Epidermal melanocyte (primary cell): ENCODE results near the gene PHOSPHO1.
"Not testable (repeated sequence)": the region's sequence is repeated elsewhere in the genome, so short reads cannot be mapped to it uniquely, and the experiment has no call there.

Source experiments
- DNase-seq: peaks from one replicate; pipeline ENCODE4 v3.0.0; 2011; ENCODE audit warnings: low spot score; ENCODE audit not compliant: insufficient read length

Gene PHOSPHO1

DNA sequence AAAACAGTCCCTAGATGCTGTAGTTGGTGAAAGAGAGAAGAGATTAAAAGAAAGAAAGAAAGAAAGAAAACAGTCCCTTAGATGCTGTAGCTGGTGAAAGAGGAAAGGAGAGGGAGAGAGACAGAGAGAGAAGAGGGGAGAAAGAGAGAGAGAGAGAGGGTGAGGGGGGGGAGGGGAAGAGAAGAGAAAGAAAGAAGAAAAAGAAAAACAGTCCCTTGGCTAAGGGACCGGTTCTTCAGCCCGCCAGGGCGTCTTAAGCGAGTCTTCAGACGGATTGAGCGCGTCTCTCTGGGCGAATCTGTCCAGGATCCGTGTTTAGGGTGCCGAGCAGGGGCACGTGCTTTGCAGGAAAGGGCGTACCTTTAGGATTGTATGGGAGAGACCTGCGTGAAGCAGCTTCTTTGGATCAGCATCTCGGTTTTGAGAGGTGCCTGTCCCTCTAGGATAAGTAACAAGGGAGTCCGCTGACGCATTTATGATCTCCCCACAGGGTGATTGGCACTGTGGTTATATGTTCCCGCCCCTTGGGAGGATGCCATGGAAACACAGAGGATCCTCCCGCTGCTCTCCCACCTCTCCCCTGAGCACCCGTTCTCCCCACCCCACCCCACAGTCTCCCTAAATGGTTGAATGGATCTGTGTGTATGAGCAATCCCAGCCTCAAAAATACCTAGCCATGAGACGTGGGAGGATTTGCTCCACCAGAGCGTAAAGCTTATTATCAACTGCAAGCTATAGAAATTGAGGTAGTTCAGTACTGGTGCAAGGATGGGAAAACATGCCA lies 36.9 kb downstream of the PHOSPHO1 start:
- DNase-seq = peak; percentile 34

GRCh38 chr17:49191917-49192741 lies 38.5 kb downstream of the PHOSPHO1 start:
- peak; percentile 33 for DNase-seq

- peak; percentile 7 for DNase-seq
Measured at GRCh38 chr17:49191409-49191916, 39.1 kb downstream of the PHOSPHO1 start.

GRCh38 chr17:49190932-49191331 lies 39.7 kb downstream of the PHOSPHO1 start:
- DNase-seq = no peak

GRCh38 chr17:49187301-49187700 lies 43.3 kb downstream of the PHOSPHO1 start:
- DNase-seq = no peak

- not testable (repeated sequence) for DNase-seq
Measured at GRCh38 chr17:49185381-49185780, 45.2 kb downstream of the PHOSPHO1 start.

- not testable (repeated sequence) for DNase-seq
Measured at GRCh38 chr17:49184522-49184921, 46.1 kb downstream of the PHOSPHO1 start.

DNA sequence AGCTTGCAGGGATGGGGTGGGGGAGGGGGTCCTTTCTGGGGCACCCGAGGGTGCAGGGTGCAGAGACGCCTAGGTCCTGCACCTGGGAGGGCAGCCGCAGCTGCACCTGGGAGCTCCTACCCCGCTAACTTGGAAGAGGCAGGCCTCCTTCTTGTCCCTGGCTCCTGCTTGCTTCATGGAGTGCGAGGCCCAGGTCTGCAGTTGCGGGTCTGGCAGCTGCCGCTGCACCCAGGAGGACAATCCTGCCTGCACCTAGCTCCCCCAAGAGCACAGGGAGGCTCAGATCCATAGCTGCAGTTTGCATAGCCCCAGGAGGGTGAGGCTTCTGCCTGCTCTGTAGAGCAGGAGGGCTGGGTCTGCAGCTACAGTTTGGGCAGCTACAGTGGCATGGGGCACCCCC lies 46.8 kb downstream of the PHOSPHO1 start:
- no peak for DNase-seq

DNA sequence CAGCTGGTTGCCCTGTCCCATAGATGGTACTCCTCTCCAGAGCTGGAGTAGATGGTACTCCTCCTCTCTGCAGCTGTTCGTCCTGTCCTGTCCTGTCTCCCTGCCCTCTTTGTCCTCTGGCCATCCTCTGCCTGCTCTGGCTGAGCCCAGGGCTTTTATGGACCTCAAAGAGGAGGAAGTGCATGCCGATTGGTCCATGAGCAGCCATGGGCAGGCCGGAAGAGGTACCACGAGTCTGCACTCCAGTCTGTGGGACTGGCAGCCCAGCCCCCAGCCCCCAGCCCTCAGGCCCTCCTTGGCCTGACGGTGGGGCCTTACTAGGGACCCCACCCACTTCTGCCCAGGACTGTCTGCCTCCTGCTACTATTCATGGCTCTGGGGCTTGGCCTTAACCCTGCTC lies 47.2 kb downstream of the PHOSPHO1 start:
- DNase-seq = no peak

- DNase-seq = no peak
Measured at GRCh38 chr17:49180998-49181635, 49.5 kb downstream of the PHOSPHO1 start.

- peak; percentile 54 for DNase-seq
Measured at GRCh38 chr17:49180303-49180702, 50.3 kb downstream of the PHOSPHO1 start.

- not testable (repeated sequence) for DNase-seq
Measured at GRCh38 chr17:49175978-49176377, 54.6 kb downstream of the PHOSPHO1 start.
